Dendritic cell treated with granulocyte-macrophage colony-stimulating factor and Interleukin-4, amounts not matched to agents 40 ng/mL and 50 ng/mL, for 4 days (primary cell): ENCODE results near the gene MRPL49.
A peak's percentile ranks its signal among the peaks of the same experiment; 100 is the strongest.

ENCODE experiments used
- H3K27ac Mint-ChIP-seq: one replicate; pipeline ENCODE4 v1.8.0; 2022; ENCODE audit warnings: mild to moderate bottlenecking, mixed read lengths
- H3K27me3 Mint-ChIP-seq: one replicate; pipeline ENCODE4 v1.8.0; 2022; ENCODE audit warnings: mild to moderate bottlenecking, mixed read lengths
- H3K36me3 Mint-ChIP-seq: one replicate; pipeline ENCODE4 v1.8.0; 2022; ENCODE audit warnings: low read depth, mixed read lengths
- H3K4me1 Mint-ChIP-seq: one replicate; pipeline ENCODE4 v1.8.0; 2022; ENCODE audit warnings: low read depth, mixed read lengths
- H3K4me3 Mint-ChIP-seq: one replicate; pipeline ENCODE4 v1.8.0; 2022; ENCODE audit warnings: mild to moderate bottlenecking, moderate library complexity, mixed read lengths
- H3K9me3 Mint-ChIP-seq: one replicate; pipeline ENCODE4 v1.8.0; 2022; ENCODE audit warnings: mixed read lengths
- intact Hi-C: fragments of 100-400 bp; cut with micrococcal nuclease; formaldehyde crosslinking; loops from one replicate; pipeline ENCODE4 v1.15.0; 2022

MRPL49 gene

DNA sequence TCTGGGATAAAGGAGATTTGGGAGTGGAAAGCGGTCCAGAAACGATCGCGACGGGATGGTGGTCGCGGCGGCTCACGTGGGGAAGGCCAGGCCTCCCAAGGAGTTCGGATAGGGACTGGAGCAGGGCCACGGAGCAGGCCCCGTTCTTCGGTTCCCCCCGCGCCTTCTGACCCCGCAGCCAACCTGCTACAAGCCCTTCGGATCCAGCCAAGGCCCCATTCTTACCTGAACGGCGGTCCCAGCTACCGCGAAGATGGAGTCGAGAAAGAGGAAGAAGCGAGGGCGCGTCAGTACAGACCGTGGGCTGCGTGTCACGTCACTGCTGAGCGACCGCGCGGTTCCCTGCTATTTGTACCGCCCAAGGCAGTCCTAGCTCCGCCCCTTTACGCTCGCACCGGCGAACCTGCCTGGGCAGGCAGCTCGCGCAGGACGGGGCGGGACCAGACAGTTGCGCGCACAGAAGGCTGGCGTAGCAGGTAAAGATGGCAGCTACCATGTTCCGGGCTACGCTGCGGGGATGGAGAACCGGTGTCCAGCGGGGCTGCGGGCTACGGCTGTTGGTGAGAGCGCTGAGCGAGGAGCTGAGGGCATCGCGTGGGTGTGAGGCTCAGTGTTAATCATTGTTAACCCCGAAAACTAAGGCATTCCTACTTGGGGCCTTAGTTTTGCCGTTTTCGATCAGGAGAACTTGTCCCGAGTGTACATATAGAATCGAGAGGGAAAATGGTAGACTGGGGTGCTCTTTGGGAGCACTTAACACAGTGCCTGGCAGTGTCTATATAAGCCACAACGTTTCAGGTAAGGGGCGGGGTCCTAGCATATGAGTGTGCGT lies at the start of gene MRPL49, which contains the start of gene FAU:
Gene MRPL49 (plus strand): TSS at position 457 of the 832 bp plus-strand sequence. CDS start 26 bp downstream, at position 483.
Gene FAU (minus strand): TSS at position 270 of the 832 bp plus-strand sequence. CDS start 321 bp downstream, outside the sequence.
- Mint-ChIP-seq H3K4me1 (peaks cover 33% of the 10 kb centered on the region), H3K27me3 (no peaks in the 10 kb centered on the region), H3K4me3 (peak within 1 kb of the TSS; percentile 91), H3K36me3 (peaks cover 86% of the 10 kb centered on the region), H3K27ac (peak within 1 kb of the TSS; percentile 99), H3K9me3 (no peaks in the 10 kb centered on the region)
- intact Hi-C loops, result no loop called here

- Mint-ChIP-seq H3K36me3 (no peaks in the 10 kb centered on the region), H3K4me1 (peaks cover 4% of the 10 kb centered on the region), H3K9me3 (no peaks in the 10 kb centered on the region), H3K27ac (peak overlapping the region; percentile 32), H3K27me3 (no peaks in the 10 kb centered on the region), H3K4me3 (no peak overlapping the region)
- intact Hi-C loops, result no loop called here
Observed at GRCh38 chr11:65072631-65072966, 49.5 kb upstream of the MRPL49 start.

GRCh38 chr11:65077451-65077850 lies 44.7 kb upstream of the MRPL49 start:
- no peaks in the 10 kb centered on the region for H3K36me3 Mint-ChIP-seq
- H3K4me3 Mint-ChIP-seq, result no peak overlapping the region
- no peaks in the 10 kb centered on the region for H3K27me3 Mint-ChIP-seq
- peaks cover 27% of the 10 kb centered on the region for H3K4me1 Mint-ChIP-seq
- no peak overlapping the region for H3K27ac Mint-ChIP-seq
- intact Hi-C loops, result no loop called here
- no peaks in the 10 kb centered on the region for H3K9me3 Mint-ChIP-seq

DNA sequence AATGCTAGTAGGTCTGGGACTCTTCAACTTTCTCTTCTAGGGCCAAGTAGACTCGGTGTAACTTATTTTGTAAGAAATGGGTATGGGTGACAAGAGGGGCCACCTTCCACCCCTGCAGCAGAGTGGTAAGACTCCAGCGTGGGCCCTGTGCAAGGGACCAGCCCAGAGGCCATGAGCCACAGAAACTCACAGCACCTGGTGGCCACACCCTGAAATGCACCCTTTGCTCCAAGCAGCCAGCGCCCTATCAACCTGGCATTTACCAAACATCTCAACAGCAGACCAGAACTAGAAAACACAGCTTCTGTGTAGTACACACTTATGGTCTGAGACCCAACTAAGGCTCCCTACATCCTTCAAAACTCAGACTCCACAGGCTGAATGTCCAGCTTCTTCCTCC lies 44.0 kb upstream of the MRPL49 start:
- H3K4me3 Mint-ChIP-seq, result no peak overlapping the region
- H3K27ac Mint-ChIP-seq, result no peak overlapping the region
- intact Hi-C loops, result no loop called here
- H3K4me1 Mint-ChIP-seq, result peaks cover 31% of the 10 kb centered on the region
- H3K27me3 Mint-ChIP-seq, result no peaks in the 10 kb centered on the region
- H3K9me3 Mint-ChIP-seq, result no peaks in the 10 kb centered on the region
- no peaks in the 10 kb centered on the region for H3K36me3 Mint-ChIP-seq

GRCh38 chr11:65078786-65079342 lies 43.3 kb upstream of the MRPL49 start:
- no peak overlapping the region for H3K4me3 Mint-ChIP-seq
- peaks cover 4% of the 10 kb centered on the region for H3K36me3 Mint-ChIP-seq
- intact Hi-C loops, result no loop called here
- no peak overlapping the region for H3K27ac Mint-ChIP-seq
- H3K4me1 Mint-ChIP-seq, result peaks cover 38% of the 10 kb centered on the region
- no peaks in the 10 kb centered on the region for H3K9me3 Mint-ChIP-seq
- no peaks in the 10 kb centered on the region for H3K27me3 Mint-ChIP-seq

- peaks cover 54% of the 10 kb centered on the region for H3K4me1 Mint-ChIP-seq
- peak overlapping the region; percentile 95 for H3K27ac Mint-ChIP-seq
- H3K36me3 Mint-ChIP-seq, result peaks cover 45% of the 10 kb centered on the region
- intact Hi-C loops, result loop anchor here (5.0 kb wide), 2 partner anchors 41 to 71 kb away; partner anchors contain the start of genes ARL2 and SAC3D1
- peak overlapping the region; percentile 97 for H3K4me3 Mint-ChIP-seq
- no peaks in the 10 kb centered on the region for H3K27me3 Mint-ChIP-seq
- H3K9me3 Mint-ChIP-seq, result no peaks in the 10 kb centered on the region
Observed at GRCh38 chr11:65083134-65083833, 38.8 kb upstream of the MRPL49 start.

- Mint-ChIP-seq H3K4me1 (peaks cover 50% of the 10 kb centered on the region), H3K27ac (peak within 1 kb of the TSS; percentile 95), H3K27me3 (no peaks in the 10 kb centered on the region), H3K4me3 (peak within 1 kb of the TSS; percentile 97), H3K36me3 (peaks cover 52% of the 10 kb centered on the region), H3K9me3 (no peaks in the 10 kb centered on the region)
- intact Hi-C loops, result loop anchor here (1.0 to 5.0 kb wide), 4 partner anchors 12 to 72 kb away; partner anchors contain the start of genes ARL2, SAC3D1, SNX15 and VPS51
Observed at GRCh38 chr11:65083834-65084597, 38.1 kb upstream of the MRPL49 start, which contains the start of the genes CDCA5 and ZFPL1. Gene CDCA5 (minus strand): TSS chr11:65084040. CDS start chr11:65083978, 62 bp downstream. Gene ZFPL1 (plus strand): TSS chr11:65084222. CDS start chr11:65084699, 477 bp downstream.

DNA sequence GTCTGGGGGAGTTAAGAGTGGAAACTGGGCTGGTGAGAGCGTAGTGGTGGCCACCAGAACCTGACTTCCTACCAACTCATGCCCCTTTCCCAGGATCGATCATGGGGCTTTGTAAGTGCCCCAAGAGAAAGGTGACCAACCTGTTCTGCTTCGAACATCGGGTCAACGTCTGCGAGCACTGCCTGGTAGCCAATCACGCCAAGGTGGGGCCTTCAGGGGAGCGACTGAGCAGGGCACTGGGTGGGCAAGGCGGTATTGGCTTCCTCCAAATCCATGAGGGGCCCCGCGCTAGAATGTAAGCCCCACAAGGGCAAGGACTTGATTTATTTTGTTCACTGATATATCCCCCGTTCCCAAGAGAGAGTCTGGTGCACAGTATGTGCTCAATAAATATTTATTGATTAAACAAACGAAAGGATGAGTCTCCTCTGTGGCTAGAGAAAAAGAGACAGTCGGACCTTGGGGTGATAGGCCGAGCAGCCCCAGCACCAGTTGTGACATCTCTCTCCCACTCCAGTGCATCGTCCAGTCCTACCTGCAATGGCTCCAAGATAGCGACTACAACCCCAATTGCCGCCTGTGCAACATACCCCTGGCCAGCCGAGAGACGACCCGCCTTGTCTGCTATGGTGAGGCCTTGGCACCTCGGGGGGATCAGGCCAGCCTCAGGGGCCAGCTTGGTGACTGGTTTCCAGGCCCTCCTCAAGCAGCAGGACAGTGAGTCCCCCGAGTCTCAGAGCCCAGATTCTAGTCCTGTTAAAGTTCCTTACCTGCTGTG lies 37.3 kb upstream of the MRPL49 start:
- Mint-ChIP-seq H3K9me3 (no peaks in the 10 kb centered on the region), H3K36me3 (peaks cover 60% of the 10 kb centered on the region), H3K27me3 (no peaks in the 10 kb centered on the region), H3K4me3 (peak overlapping the region; percentile 97), H3K27ac (peak overlapping the region; percentile 95), H3K4me1 (peaks cover 50% of the 10 kb centered on the region)
- intact Hi-C loops, result loop anchor here (1.0 to 5.0 kb wide), 4 partner anchors 12 to 72 kb away; partner anchors contain the start of genes ARL2, SAC3D1, SNX15 and VPS51

DNA sequence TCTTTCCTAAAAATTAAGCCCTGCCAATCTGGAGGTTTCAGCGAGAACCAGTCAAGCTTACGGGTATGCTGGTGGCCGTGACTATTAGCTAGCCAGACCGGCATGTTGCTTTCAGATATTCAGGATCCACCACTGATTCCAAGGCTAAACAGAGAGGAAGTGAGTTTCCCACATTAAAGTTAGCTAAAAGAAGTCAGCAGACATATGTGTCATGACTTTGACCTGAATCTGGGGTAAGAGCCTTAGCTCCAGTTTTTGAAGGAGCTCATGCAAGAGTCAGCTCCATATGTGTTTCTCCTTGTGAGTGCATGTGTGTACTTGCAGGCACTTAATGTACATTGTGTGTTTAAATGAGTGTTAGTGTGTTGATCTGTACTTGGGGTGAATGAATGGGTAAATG lies 36.7 kb upstream of the MRPL49 start:
- Mint-ChIP-seq H3K36me3 (peaks cover 67% of the 10 kb centered on the region), H3K4me1 (peaks cover 46% of the 10 kb centered on the region), H3K27ac (peak overlapping the region; percentile 95)

DNA sequence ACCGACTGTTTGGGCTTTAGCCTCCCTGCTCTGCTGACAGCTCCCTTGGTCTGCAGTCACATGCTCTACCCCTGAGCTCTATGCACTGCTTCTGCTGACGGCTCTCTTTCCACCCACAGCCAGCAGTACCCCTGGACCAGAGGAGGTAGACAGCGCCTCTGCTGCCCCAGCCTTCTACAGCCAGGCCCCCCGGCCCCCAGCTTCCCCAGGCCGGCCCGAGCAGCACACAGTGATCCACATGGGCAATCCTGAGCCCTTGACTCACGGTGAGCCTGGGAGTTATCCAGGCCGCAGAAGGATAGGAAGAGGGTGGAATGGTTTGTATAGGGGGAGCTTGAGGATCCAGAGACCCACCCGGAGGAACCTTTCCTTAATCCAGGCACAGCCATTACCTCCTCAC lies 35.3 kb upstream of the MRPL49 start:
- peaks cover 33% of the 10 kb centered on the region for H3K4me1 Mint-ChIP-seq
- no peak overlapping the region for H3K27ac Mint-ChIP-seq
- intact Hi-C loops, result no loop called here
- no peaks in the 10 kb centered on the region for H3K27me3 Mint-ChIP-seq
- H3K36me3 Mint-ChIP-seq, result peaks cover 71% of the 10 kb centered on the region
- no peak overlapping the region for H3K4me3 Mint-ChIP-seq
- H3K9me3 Mint-ChIP-seq, result no peaks in the 10 kb centered on the region

More for the DNA sequence above, 36.7 kb upstream of the MRPL49 start:
- Mint-ChIP-seq H3K9me3 (no peaks in the 10 kb centered on the region), H3K27me3 (no peaks in the 10 kb centered on the region), H3K4me3 (peak overlapping the region; percentile 97)
- intact Hi-C loops, result no loop called here

DNA sequence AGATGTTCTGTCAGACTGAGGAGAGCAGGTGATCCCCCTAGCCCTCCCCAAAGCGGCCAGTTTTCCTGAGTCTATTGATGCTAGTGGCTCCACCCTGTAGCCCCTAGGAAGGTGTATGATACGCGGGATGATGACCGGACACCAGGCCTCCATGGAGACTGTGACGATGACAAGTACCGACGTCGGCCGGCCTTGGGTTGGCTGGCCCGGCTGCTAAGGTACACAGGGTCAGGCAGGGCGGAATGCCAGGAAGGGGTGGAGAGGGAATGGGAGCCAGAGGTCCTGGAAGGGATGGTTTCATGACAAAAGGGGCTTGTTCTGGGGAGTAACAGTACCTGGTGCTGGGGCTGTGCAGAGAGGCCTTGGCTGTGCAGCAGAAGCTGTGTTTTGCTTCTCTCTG lies 34.9 kb upstream of the MRPL49 start:
- peaks cover 33% of the 10 kb centered on the region for H3K4me1 Mint-ChIP-seq
- no peaks in the 10 kb centered on the region for H3K9me3 Mint-ChIP-seq
- H3K4me3 Mint-ChIP-seq, result no peak overlapping the region
- H3K27ac Mint-ChIP-seq, result no peak overlapping the region
- H3K27me3 Mint-ChIP-seq, result no peaks in the 10 kb centered on the region
- intact Hi-C loops, result no loop called here
- peaks cover 71% of the 10 kb centered on the region for H3K36me3 Mint-ChIP-seq

DNA sequence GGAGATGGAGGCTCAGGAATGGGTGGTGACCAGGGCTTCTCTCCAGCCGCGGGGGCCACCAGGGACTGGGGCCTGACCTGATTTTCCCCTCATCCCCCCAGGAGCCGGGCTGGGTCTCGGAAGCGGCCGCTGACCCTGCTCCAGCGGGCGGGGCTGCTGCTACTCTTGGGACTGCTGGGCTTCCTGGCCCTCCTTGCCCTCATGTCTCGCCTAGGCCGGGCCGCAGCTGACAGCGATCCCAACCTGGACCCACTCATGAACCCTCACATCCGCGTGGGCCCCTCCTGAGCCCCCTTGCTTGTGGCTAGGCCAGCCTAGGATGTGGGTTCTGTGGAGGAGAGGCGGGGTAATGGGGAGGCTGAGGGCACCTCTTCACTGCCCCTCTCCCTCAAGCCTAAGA lies 34.3 kb upstream of the MRPL49 start:
- H3K27me3 Mint-ChIP-seq, result no peaks in the 10 kb centered on the region
- no peak overlapping the region for H3K27ac Mint-ChIP-seq
- peaks cover 71% of the 10 kb centered on the region for H3K36me3 Mint-ChIP-seq
- peaks cover 32% of the 10 kb centered on the region for H3K4me1 Mint-ChIP-seq
- no peak overlapping the region for H3K4me3 Mint-ChIP-seq
- intact Hi-C loops, result no loop called here
- H3K9me3 Mint-ChIP-seq, result no peaks in the 10 kb centered on the region

DNA sequence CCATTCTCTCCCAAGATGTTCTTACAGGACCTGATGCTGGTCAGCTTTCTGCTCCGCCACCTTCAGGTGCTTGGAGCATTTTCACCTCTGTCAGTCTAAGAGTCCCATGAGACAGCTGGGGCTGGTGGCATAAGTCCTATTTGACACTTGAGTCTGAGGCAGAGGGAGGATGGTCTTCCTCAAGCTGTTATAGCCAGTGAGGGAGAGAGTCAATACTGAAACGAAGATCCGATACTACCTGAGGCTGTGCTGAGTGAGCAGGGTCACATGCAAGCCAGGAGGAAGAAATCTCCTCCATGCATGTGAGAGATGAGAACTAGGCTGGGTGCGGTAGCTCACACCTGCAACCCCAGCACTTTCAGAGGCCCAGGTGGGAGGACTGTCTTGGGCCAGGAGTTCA lies 32.5 kb upstream of the MRPL49 start:
- Mint-ChIP-seq H3K27ac (no peak overlapping the region), H3K27me3 (no peaks in the 10 kb centered on the region), H3K4me1 (peaks cover 16% of the 10 kb centered on the region), H3K36me3 (peaks cover 60% of the 10 kb centered on the region), H3K9me3 (no peaks in the 10 kb centered on the region), H3K4me3 (no peak overlapping the region)
- intact Hi-C loops, result no loop called here
